ENCODE results near the gene UVRAG.

DNA sequence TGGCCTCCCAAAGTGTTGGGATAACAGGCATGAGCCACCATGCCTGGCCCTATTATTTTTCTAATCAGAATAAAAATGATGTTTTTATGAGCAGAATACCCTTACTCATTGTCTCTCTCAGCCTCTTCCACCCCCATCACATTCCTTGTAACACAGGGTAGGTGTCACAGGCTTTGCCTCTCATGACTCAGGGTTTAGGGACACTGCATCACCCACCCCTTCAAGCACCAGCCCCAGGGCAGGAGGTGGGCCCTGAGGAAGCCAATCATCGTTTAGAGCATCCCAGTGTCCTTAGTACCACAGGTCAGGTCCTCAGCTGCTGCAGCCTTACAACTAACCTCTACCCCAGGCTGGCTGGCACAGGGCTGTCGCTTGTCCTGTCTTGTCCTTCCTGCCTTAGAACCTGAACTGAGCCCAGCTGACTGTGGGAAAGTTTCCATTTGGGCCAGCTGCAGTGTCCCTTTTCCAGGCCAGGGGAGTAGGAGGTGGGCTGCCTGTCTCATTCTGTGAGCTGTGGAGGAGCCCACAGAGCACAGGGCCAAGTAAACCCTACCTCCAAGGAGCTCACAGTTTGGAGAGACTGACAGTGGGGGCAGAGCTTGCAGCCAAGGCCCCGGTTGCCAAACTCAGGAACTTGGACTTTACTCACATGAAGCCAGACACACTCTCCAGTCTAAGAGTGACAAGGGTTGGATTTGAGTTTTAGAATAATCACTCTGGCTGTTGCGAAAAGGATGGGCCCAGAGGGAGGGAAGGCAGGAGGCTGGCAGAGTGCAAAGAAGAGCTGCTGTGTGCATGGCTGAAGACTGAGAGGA is 19.5 kb upstream of the UVRAG start:
- TF ChIP-seq, protein P1, sequence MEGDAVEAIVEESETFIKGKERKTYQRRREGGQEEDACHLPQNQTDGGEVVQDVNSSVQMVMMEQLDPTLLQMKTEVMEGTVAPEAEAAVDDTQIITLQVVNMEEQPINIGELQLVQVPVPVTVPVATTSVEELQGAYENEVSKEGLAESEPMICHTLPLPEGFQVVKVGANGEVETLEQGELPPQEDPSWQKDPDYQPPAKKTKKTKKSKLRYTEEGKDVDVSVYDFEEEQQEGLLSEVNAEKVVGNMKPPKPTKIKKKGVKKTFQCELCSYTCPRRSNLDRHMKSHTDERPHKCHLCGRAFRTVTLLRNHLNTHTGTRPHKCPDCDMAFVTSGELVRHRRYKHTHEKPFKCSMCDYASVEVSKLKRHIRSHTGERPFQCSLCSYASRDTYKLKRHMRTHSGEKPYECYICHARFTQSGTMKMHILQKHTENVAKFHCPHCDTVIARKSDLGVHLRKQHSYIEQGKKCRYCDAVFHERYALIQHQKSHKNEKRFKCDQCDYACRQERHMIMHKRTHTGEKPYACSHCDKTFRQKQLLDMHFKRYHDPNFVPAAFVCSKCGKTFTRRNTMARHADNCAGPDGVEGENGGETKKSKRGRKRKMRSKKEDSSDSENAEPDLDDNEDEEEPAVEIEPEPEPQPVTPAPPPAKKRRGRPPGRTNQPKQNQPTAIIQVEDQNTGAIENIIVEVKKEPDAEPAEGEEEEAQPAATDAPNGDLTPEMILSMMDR (optimal IDR thresholded peaks at IDR 0.05 in 1 of 3, IDR thresholded peaks at IDR 0.05 in 1 of 3, conservative IDR thresholded peaks at IDR 0.05 in 1 of 3; ENCODE audit: extremely low read depth in 1 of 3, insufficient read depth in 2 of 3, low read length in 3 of 3), result no peak
- TF ChIP-seq EZH2 (IDR thresholded peaks at IDR 0.05; ENCODE audit: low read length), result no peak
